ENCODE measurements around the gene DLG5.

GRCh38 chr10:77840636-77841035 is 85.9 kb downstream of the DLG5 start:
- TF ChIP-seq CTCF (IDR thresholded peaks at IDR 0.05 in 4 of 5, conservative IDR thresholded peaks at IDR 0.05 in 1 of 5) = no peak
- no peak for TF ChIP-seq POLR2A (IDR thresholded peaks at IDR 0.05)

All from gastrocnemius medialis (tissue), 4 donors.